Peyer's patch (tissue), 4 donors: ENCODE data around the gene WBP11. TPM values are rescaled to one million over a fixed set of nuclear protein-coding genes. Genes with fewer than 3 reads are reported as not detected.

ENCODE experiments used
- DNase-seq, 3 donors: peaks; one replicate each; pipeline ENCODE4 v3.0.0-alpha.2; 2017 to 2019
- H3K27ac ChIP-seq, 4 donors: fragments of 200-600 bp; sonication (generic); one replicate each; pipeline ENCODE4 v1.5.1; 2016 to 2019
- H3K27me3 ChIP-seq, 2 donors: fragments of 200-600 bp; sonication (generic); one replicate each; pipeline ENCODE4 v1.5.1; 2019
- H3K36me3 ChIP-seq, 3 donors: fragments of 200-600 bp; sonication (generic); one replicate each; pipeline ENCODE4 v1.5.1; 2016 to 2019
- H3K4me1 ChIP-seq, 4 donors: fragments of 200-600 bp; sonication (generic); one replicate each; pipeline ENCODE4 v1.5.1; 2016 to 2019
- H3K4me3 ChIP-seq, 4 donors: fragments of 200-600 bp; sonication (generic); 1 replicate in 3 of 4; 2 replicates in 1 of 4; pipeline ENCODE4 v1.5.1; 2016 to 2019; ENCODE audit warnings: mild to moderate bottlenecking in 1 of 4
- H3K9me3 ChIP-seq, 4 donors: fragments of 200-600 bp; sonication (generic); one replicate each; pipeline ENCODE4 v1.5.1; 2016 to 2019; ENCODE audit warnings: mild to moderate bottlenecking in 1 of 4
- POLR2A ChIP-seq, 2 donors: fragments of 450-650 bp; IDR thresholded peaks; one replicate each; pipeline ENCODE4 v1.5.1; 2017; ENCODE audit warnings: antibody characterized with exemption in 2 of 2, mild to moderate bottlenecking in 2 of 2, moderate library complexity in 2 of 2
- total RNA-seq, 4 donors: library from RNA; depleted of rRNA; stranded (reverse); fragments of >200 nt; gene quantifications; one replicate each; pipeline ENCODE4 v1.1.0, GENCODE V29; 2016
- TF ChIP-seq, protein P1 (sequence below), 6 experiments: fragments of 450-650 bp in 4 of 6; fragments of 200-600 bp in 2 of 6; sonication (generic) in 1 of 6; IDR thresholded peaks; one replicate each; pipeline ENCODE4 v1.5.1; 2017 to 2019; ENCODE audit warnings: antibody characterized with exemption in 6 of 6, mild to moderate bottlenecking in 3 of 6, moderate library complexity in 1 of 6

The WBP11 gene
- total RNA-seq, 4 donors from 2014 or later, result 12.3 to 42.9 (median 12.8) TPM

- TF ChIP-seq, protein P1, sequence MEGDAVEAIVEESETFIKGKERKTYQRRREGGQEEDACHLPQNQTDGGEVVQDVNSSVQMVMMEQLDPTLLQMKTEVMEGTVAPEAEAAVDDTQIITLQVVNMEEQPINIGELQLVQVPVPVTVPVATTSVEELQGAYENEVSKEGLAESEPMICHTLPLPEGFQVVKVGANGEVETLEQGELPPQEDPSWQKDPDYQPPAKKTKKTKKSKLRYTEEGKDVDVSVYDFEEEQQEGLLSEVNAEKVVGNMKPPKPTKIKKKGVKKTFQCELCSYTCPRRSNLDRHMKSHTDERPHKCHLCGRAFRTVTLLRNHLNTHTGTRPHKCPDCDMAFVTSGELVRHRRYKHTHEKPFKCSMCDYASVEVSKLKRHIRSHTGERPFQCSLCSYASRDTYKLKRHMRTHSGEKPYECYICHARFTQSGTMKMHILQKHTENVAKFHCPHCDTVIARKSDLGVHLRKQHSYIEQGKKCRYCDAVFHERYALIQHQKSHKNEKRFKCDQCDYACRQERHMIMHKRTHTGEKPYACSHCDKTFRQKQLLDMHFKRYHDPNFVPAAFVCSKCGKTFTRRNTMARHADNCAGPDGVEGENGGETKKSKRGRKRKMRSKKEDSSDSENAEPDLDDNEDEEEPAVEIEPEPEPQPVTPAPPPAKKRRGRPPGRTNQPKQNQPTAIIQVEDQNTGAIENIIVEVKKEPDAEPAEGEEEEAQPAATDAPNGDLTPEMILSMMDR (IDR thresholded peaks at IDR 0.05), result no peak
- TF ChIP-seq POLR2A (IDR thresholded peaks at IDR 0.05), result no peak
- peak overlapping the region in 2 of 4 donors; percentile 27 to 41 for H3K27ac ChIP-seq
- H3K9me3 ChIP-seq, result no peaks in the 10 kb centered on the region
- H3K27me3 ChIP-seq, result no peaks in the 10 kb centered on the region
- H3K4me3 ChIP-seq, result no peak overlapping the region
- DNase-seq, result no peak
- no peaks in the 10 kb centered on the region for H3K36me3 ChIP-seq
- H3K4me1 ChIP-seq, result no peaks in the 10 kb centered on the region
Measured at GRCh38 chr12:14841761-14842160, 38.5 kb upstream of the WBP11 start.

DNA sequence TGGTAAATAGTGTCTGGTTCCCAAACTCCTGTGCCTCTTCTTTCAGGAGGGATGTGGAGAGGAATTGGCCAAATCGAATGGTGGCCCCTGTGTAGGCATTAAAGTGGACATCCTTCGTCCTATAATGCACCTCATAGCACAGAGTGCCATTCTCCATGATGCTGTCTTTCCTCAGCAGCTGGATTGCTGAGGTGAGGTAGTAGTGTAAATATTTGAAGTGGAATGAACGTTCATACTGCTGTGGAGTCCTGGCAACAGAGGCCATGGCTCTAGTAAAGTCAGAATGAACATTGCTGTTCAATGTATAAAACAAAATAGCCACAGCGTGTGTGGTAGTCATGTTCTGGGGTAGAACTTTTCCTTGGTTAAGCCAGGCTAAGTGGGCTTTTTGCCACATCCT lies 37.3 kb upstream of the WBP11 start:
- Histone ChIP-seq H3K4me3 (no peak overlapping the region), H3K4me1 (no peaks in the 10 kb centered on the region), H3K27me3 (no peaks in the 10 kb centered on the region), H3K36me3 (no peaks in the 10 kb centered on the region), H3K9me3 (no peaks in the 10 kb centered on the region), H3K27ac (no peak overlapping the region)
- no peak for DNase-seq
- TF ChIP-seq, protein P1 (IDR thresholded peaks at IDR 0.05), result no peak
- TF ChIP-seq POLR2A (IDR thresholded peaks at IDR 0.05), result no peak

GRCh38 chr12:14839262-14839661 lies 36.0 kb upstream of the WBP11 start:
- Histone ChIP-seq H3K27me3 (no peaks in the 10 kb centered on the region), H3K9me3 (no peaks in the 10 kb centered on the region), H3K36me3 (no peaks in the 10 kb centered on the region), H3K4me3 (no peak overlapping the region), H3K4me1 (no peaks in the 10 kb centered on the region), H3K27ac (no peak overlapping the region)
- TF ChIP-seq POLR2A (IDR thresholded peaks at IDR 0.05), result no peak
- TF ChIP-seq, protein P1 (IDR thresholded peaks at IDR 0.05), result no peak
- no peak for DNase-seq

DNA sequence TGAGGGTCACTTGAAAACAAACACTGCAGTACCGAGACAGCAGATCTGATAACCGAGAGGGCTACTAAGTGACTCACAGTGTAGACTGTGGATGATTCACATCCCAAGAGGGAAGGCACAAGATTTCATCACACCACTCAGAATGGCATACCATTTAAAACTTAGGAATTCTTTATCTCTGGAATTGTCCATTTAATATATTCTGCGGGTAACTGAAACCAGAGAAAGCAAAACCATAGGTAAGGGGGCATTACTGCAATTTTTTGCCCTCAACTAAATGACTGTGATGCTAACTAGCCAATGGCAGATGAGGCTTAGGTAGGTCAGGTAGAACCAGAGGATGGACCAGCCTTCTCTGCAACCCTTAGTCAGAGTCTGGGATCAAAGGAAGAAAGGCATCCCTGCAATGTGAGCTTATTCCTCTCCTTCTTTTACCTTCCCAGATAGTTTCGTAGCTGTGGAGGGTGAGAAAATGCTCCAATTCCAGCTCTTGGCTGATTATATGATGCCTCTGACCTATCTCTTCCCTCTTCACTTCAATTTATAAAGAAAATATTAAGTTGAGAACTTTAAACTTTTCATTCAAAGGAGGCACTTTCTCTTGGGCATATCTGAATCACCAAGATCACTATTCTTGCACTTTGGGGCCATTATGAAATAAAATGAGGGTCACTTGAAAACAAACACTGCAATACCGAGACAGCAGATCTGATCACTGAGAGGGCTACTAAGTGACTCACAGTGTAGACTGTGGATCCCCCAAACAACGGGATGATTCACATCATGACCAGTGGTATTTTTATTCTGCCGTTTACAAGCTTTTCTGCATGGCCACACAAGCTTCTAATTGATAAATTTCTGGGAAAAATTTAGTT lies 33.3 kb upstream of the WBP11 start:
- TF ChIP-seq POLR2A (IDR thresholded peaks at IDR 0.05), result no peak
- no peak overlapping the region for H3K27ac ChIP-seq
- no peaks in the 10 kb centered on the region for H3K36me3 ChIP-seq
- no peak for DNase-seq
- H3K9me3 ChIP-seq, result no peaks in the 10 kb centered on the region
- H3K4me1 ChIP-seq, result no peaks in the 10 kb centered on the region
- H3K4me3 ChIP-seq, result no peak overlapping the region
- H3K27me3 ChIP-seq, result no peaks in the 10 kb centered on the region

GRCh38 chr12:14834509-14834908 lies 31.2 kb upstream of the WBP11 start:
- DNase-seq, result no peak
- Histone ChIP-seq H3K27me3 (no peaks in the 10 kb centered on the region), H3K4me1 (no peaks in the 10 kb centered on the region), H3K36me3 (no peaks in the 10 kb centered on the region), H3K4me3 (no peak overlapping the region), H3K9me3 (no peaks in the 10 kb centered on the region), H3K27ac (no peak overlapping the region)
- no peak for TF ChIP-seq POLR2A (IDR thresholded peaks at IDR 0.05)
- TF ChIP-seq, protein P1 (IDR thresholded peaks at IDR 0.05), result no peak

GRCh38 chr12:14833952-14834351 lies 30.7 kb upstream of the WBP11 start:
- TF ChIP-seq POLR2A (IDR thresholded peaks at IDR 0.05), result no peak
- TF ChIP-seq, protein P1 (IDR thresholded peaks at IDR 0.05), result no peak
- Histone ChIP-seq H3K36me3 (no peaks in the 10 kb centered on the region), H3K9me3 (no peaks in the 10 kb centered on the region), H3K4me3 (no peak overlapping the region), H3K4me1 (no peaks in the 10 kb centered on the region), H3K27ac (no peak overlapping the region), H3K27me3 (no peaks in the 10 kb centered on the region)
- no peak for DNase-seq
